Fibroblast of lung (primary cell): ENCODE data around the gene KIAA1614. TPM values are rescaled to one million over a fixed set of nuclear protein-coding genes. Genes with fewer than 3 reads are reported as not detected.

Experiments
- DNase-seq, 2 donors: peaks; one replicate each; pipeline versions ENCODE4 v3.0.0 to v3.0.0-alpha.2; 2010; ENCODE audit warnings: low read depth in 2 of 2
- H2AFZ ChIP-seq: 2 replicates; pipeline ENCODE4 v1.5.1; 2012; ENCODE audit warnings: low read length, control low read depth, inconsistent platforms
- H3K27ac ChIP-seq: 2 replicates; pipeline ENCODE4 v1.5.1; 2011; ENCODE audit warnings: low read length, control low read depth; ENCODE audit not compliant: insufficient read depth
- H3K27me3 ChIP-seq: 2 replicates; pipeline ENCODE4 v1.5.1; 2011; ENCODE audit warnings: mild to moderate bottlenecking, low read length; ENCODE audit not compliant: control insufficient read depth, insufficient read depth
- H3K36me3 ChIP-seq: 2 replicates; pipeline ENCODE4 v1.5.1; 2011; ENCODE audit warnings: low read length; ENCODE audit not compliant: control insufficient read depth, insufficient read depth
- H3K4me1 ChIP-seq: 2 replicates; pipeline ENCODE4 v1.5.1; 2011; ENCODE audit warnings: low read length; ENCODE audit not compliant: control insufficient read depth, insufficient read depth; ENCODE audit errors: extremely low read depth
- H3K4me2 ChIP-seq: 2 replicates; pipeline ENCODE4 v1.5.1; 2011; ENCODE audit warnings: low read length, control low read depth; ENCODE audit not compliant: insufficient read depth; ENCODE audit errors: extremely low read depth
- H3K4me3 ChIP-seq, 4 experiments: fragments of 200-600 bp in 1 of 4; sonication (generic) in 1 of 4; replicated peaks in 1 of 4; 2 replicates each; pipeline ENCODE4 v1.5.1; 2011 to 2016; ENCODE audit warnings: low read length in 4 of 4, low read depth in 3 of 4, mild to moderate bottlenecking in 3 of 4, control low read depth in 2 of 4, inconsistent platforms in 1 of 4, mixed read lengths in 1 of 4; ENCODE audit not compliant: insufficient read depth in 1 of 4; ENCODE audit errors: control extremely low read depth in 1 of 4
- H3K79me2 ChIP-seq: 2 replicates; pipeline ENCODE4 v1.5.1; 2012; ENCODE audit warnings: mild to moderate bottlenecking, low read length, inconsistent platforms; ENCODE audit not compliant: control insufficient read depth, insufficient read depth
- H3K9ac ChIP-seq: 2 replicates; pipeline ENCODE4 v1.5.1; 2011; ENCODE audit warnings: mild to moderate bottlenecking, low read length, control low read depth; ENCODE audit not compliant: insufficient read depth
- H3K9me3 ChIP-seq: 2 replicates; pipeline ENCODE4 v1.5.1; 2012; ENCODE audit warnings: low read depth, low read length; ENCODE audit not compliant: control insufficient read depth, insufficient read depth
- H4K20me1 ChIP-seq: 2 replicates; pipeline ENCODE4 v1.5.1; 2011; ENCODE audit warnings: low read length; ENCODE audit not compliant: control insufficient read depth, insufficient read depth; ENCODE audit errors: extremely low read depth
- CTCF ChIP-seq, 2 donors: IDR thresholded peaks in 1 of 2; conservative IDR thresholded peaks in 1 of 2; 1 replicate in 1 of 2; 2 replicates in 1 of 2; pipeline ENCODE4 v1.5.1; 2011 to 2012; ENCODE audit warnings: low read length in 2 of 2, control low read depth in 1 of 2, inconsistent platforms in 1 of 2, low read depth in 1 of 2, mild to moderate bottlenecking in 1 of 2
- EZH2 ChIP-seq: IDR thresholded peaks from 2 replicates; pipeline ENCODE4 v1.5.1; 2012; ENCODE audit warnings: low read length, control low read depth, mild to moderate bottlenecking; ENCODE audit errors: missing control alignments
- polyA plus RNA-seq, 2 donors: library from polyadenylated mRNA; depleted of rRNA in 1 of 2; stranded (reverse) in 1 of 2; unstranded in 1 of 2; fragments of >200 nt; gene quantifications; 2 replicates each; pipeline ENCODE4 v1.2.1, GENCODE V29; 2011 to 2012; ENCODE audit warnings: missing spikeins in 1 of 2
- total RNA-seq: library from RNA; depleted of rRNA; stranded (reverse); fragments of >200 nt; gene quantifications from 2 replicates; pipeline ENCODE4 v1.2.1, GENCODE V29; 2014

Gene KIAA1614
- total and polyA plus RNA-seq, 2 donors (not counting 1 experiment from before 2014, with no cell fraction given), result 3.0 to 8.1 TPM

- H2AFZ ChIP-seq, result no peak overlapping the region
- H3K79me2 ChIP-seq, result no peaks in the 10 kb centered on the region
- no peaks in the 10 kb centered on the region for H3K4me1 ChIP-seq
- H3K4me2 ChIP-seq, result no peak overlapping the region
- H3K9me3 ChIP-seq, result no peaks in the 10 kb centered on the region
- H3K27me3 ChIP-seq, result no peaks in the 10 kb centered on the region
- no peak for DNase-seq
- H4K20me1 ChIP-seq, result no peaks in the 10 kb centered on the region
- H3K4me3 ChIP-seq, result no peak overlapping the region
- H3K27ac ChIP-seq, result no peak overlapping the region
- H3K9ac ChIP-seq, result no peak overlapping the region
- TF ChIP-seq EZH2, result no peak
- TF ChIP-seq CTCF (conservative IDR thresholded peaks at IDR 0.05 in 1 of 2, IDR thresholded peaks at IDR 0.05 in 1 of 2; ENCODE audit: low read depth in 1 of 2, low read length in 2 of 2), result no peak
- H3K36me3 ChIP-seq, result no peaks in the 10 kb centered on the region
These were observed 20.0 kb upstream of the KIAA1614 start for GRCh38 chr1:180892675-180893074.

- Histone ChIP-seq H3K36me3 (no peaks in the 10 kb centered on the region), H3K79me2 (no peaks in the 10 kb centered on the region), H3K9me3 (no peaks in the 10 kb centered on the region), H3K4me1 (no peaks in the 10 kb centered on the region), H3K27me3 (no peaks in the 10 kb centered on the region), H3K27ac (no peak overlapping the region), H3K9ac (no peak overlapping the region), H3K4me2 (no peak overlapping the region), H2AFZ (no peak overlapping the region), H4K20me1 (no peaks in the 10 kb centered on the region), H3K4me3 (no peak overlapping the region)
- DNase-seq, result no peak
- no peak for TF ChIP-seq EZH2
- TF ChIP-seq CTCF (conservative IDR thresholded peaks at IDR 0.05 in 1 of 2, IDR thresholded peaks at IDR 0.05 in 1 of 2; ENCODE audit: low read depth in 1 of 2, low read length in 2 of 2), result no peak
These were observed 19.1 kb upstream of the KIAA1614 start for GRCh38 chr1:180893614-180894013.

GRCh38 chr1:180896161-180896560 lies 16.5 kb upstream of the KIAA1614 start:
- Histone ChIP-seq H4K20me1 (no peaks in the 10 kb centered on the region), H3K36me3 (no peaks in the 10 kb centered on the region), H3K27me3 (no peaks in the 10 kb centered on the region), H3K9me3 (no peaks in the 10 kb centered on the region), H3K79me2 (no peaks in the 10 kb centered on the region), H3K4me2 (no peak overlapping the region), H3K9ac (no peak overlapping the region), H3K4me1 (no peaks in the 10 kb centered on the region), H3K27ac (no peak overlapping the region), H3K4me3 (no peak overlapping the region), H2AFZ (no peak overlapping the region)
- no peak for DNase-seq
- TF ChIP-seq CTCF (conservative IDR thresholded peaks at IDR 0.05 in 1 of 2, IDR thresholded peaks at IDR 0.05 in 1 of 2; ENCODE audit: low read depth in 1 of 2, low read length in 2 of 2), result no peak
- TF ChIP-seq EZH2, result no peak
